MM.1S (cell line): ENCODE data around the gene INTS4.

Experiments used
- DNase-seq: peaks from one replicate; pipeline ENCODE4 v3.0.0-alpha.2; 2015
- H2AFZ ChIP-seq: fragments of 300-600 bp; sonication (generic); 2 replicates; pipeline ENCODE4 v1.6.0; 2016; ENCODE audit warnings: antibody characterized with exemption, low read length
- H3F3A ChIP-seq: fragments of 300-600 bp; sonication (generic); 2 replicates; pipeline ENCODE4 v1.6.1; 2016; ENCODE audit warnings: mild to moderate bottlenecking, antibody characterized with exemption, low read length, moderate library complexity, mixed read lengths; ENCODE audit not compliant: insufficient read depth
- H3K27ac ChIP-seq: fragments of 300-600 bp; sonication (generic); 2 replicates; pipeline ENCODE4 v1.5.1; 2016; ENCODE audit warnings: mild to moderate bottlenecking, low read length
- H3K27me3 ChIP-seq: fragments of 300-600 bp; sonication (generic); replicated peaks from 2 replicates; pipeline ENCODE4 v1.6.0; 2016; ENCODE audit warnings: low read length; ENCODE audit not compliant: insufficient read depth
- H3K36me3 ChIP-seq: fragments of 300-600 bp; sonication (generic); replicated peaks from 2 replicates; pipeline ENCODE4 v1.6.1; 2016; ENCODE audit warnings: mild to moderate bottlenecking, low read length, mixed read lengths; ENCODE audit not compliant: insufficient read depth
- H3K4me1 ChIP-seq: fragments of 300-600 bp; sonication (generic); 2 replicates; pipeline ENCODE4 v1.6.1; 2016; ENCODE audit warnings: low read length, mixed read lengths
- H3K4me2 ChIP-seq: fragments of 300-600 bp; sonication (generic); 2 replicates; pipeline ENCODE4 v1.6.0; 2016; ENCODE audit warnings: low read depth, low read length
- H3K4me3 ChIP-seq: fragments of 300-600 bp; sonication (generic); 2 replicates; pipeline ENCODE4 v1.5.1; 2016; ENCODE audit warnings: low read length, mixed read lengths
- H3K79me2 ChIP-seq: fragments of 300-600 bp; sonication (generic); 2 replicates; pipeline ENCODE4 v1.6.1; 2016; ENCODE audit warnings: mixed run types, low read length, mixed read lengths
- H3K9ac ChIP-seq: fragments of 300-600 bp; sonication (generic); 2 replicates; pipeline ENCODE4 v1.6.1; 2016; ENCODE audit warnings: low read length, mixed read lengths
- H3K9me2 ChIP-seq: fragments of 300-600 bp; sonication (generic); replicated peaks from 2 replicates; pipeline ENCODE4 v1.6.1; 2016; ENCODE audit warnings: mild to moderate bottlenecking, low read length, mixed read lengths; ENCODE audit not compliant: insufficient read depth
- H3K9me3 ChIP-seq: fragments of 300-600 bp; sonication (generic); replicated peaks from 2 replicates; pipeline ENCODE4 v1.6.1; 2016; ENCODE audit warnings: mild to moderate bottlenecking, low read length, mixed read lengths; ENCODE audit not compliant: insufficient read depth
- H4K20me1 ChIP-seq: fragments of 300-600 bp; sonication (generic); 2 replicates; pipeline ENCODE4 v1.6.1; 2016; ENCODE audit warnings: mild to moderate bottlenecking, low read length, moderate library complexity, mixed read lengths; ENCODE audit not compliant: insufficient read depth
- CTCF ChIP-seq: fragments of 300-600 bp; sonication (generic); IDR thresholded peaks from 2 replicates; pipeline ENCODE4 v1.5.1; 2016; ENCODE audit warnings: antibody characterized with exemption, low read length, mixed read lengths
- EZH2 ChIP-seq: fragments of 300-600 bp; sonication (generic); optimal IDR thresholded peaks from 2 replicates; pipeline ENCODE3; 2017; ENCODE audit warnings: low read depth, mild to moderate bottlenecking, antibody characterized with exemption, low read length, mixed read lengths
- EZH2phosphoT487 ChIP-seq: fragments of 300-600 bp; sonication (generic); IDR thresholded peaks from 2 replicates; pipeline ENCODE4 v1.6.1; 2018; ENCODE audit warnings: antibody characterized with exemption, low read length

INTS4 gene

GRCh38 chr11:78040691-78041379 is 46.4 kb upstream of the INTS4 start:
- no peaks in the 10 kb centered on the region for H3K9me3 ChIP-seq
- no peak overlapping the region for H2AFZ ChIP-seq
- H3K9me2 ChIP-seq, result no peaks in the 10 kb centered on the region
- no peak overlapping the region for H3K27ac ChIP-seq
- no peak for DNase-seq
- TF ChIP-seq EZH2phosphoT487 (no peak), CTCF (no peak), EZH2 (no peak)
- peaks cover 5% of the 10 kb centered on the region; the same call in 1 of the 2 replicates for H3K4me1 ChIP-seq
- H3F3A ChIP-seq, result no peaks in the 10 kb centered on the region
- no peak overlapping the region for H3K4me3 ChIP-seq
- no peaks in the 10 kb centered on the region for H3K79me2 ChIP-seq
- no peaks in the 10 kb centered on the region for H3K36me3 ChIP-seq
- H3K27me3 ChIP-seq, result no peaks in the 10 kb centered on the region
- no peak overlapping the region for H3K9ac ChIP-seq
- H3K4me2 ChIP-seq, result no peak overlapping the region
- no peaks in the 10 kb centered on the region for H4K20me1 ChIP-seq

- Histone ChIP-seq H3K4me2 (peak overlapping the region; percentile 28), H3K4me3 (peak overlapping the region; percentile 44), H4K20me1 (no peaks in the 10 kb centered on the region), H3K9me2 (no peaks in the 10 kb centered on the region), H3K79me2 (no peaks in the 10 kb centered on the region), H2AFZ (peak overlapping the region; percentile 74), H3K27ac (no peak overlapping the region), H3F3A (no peaks in the 10 kb centered on the region), H3K36me3 (no peaks in the 10 kb centered on the region), H3K4me1 (peaks cover 3% of the 10 kb centered on the region; the same call in 1 of the 2 replicates), H3K27me3 (no peaks in the 10 kb centered on the region), H3K9me3 (no peaks in the 10 kb centered on the region), H3K9ac (peak overlapping the region; percentile 35; the same call in 1 of the 2 replicates)
- DNase-seq, result peak; percentile 47
- no peak for TF ChIP-seq CTCF
These were observed 45.6 kb upstream of the INTS4 start for GRCh38 chr11:78039919-78040671.

GRCh38 chr11:78039391-78039918 is 45.0 kb upstream of the INTS4 start:
- DNase-seq, result no peak
- Histone ChIP-seq H3K4me1 (peaks cover 3% of the 10 kb centered on the region; the same call in 1 of the 2 replicates), H3K4me2 (peak overlapping the region; percentile 28), H4K20me1 (no peaks in the 10 kb centered on the region), H3F3A (no peaks in the 10 kb centered on the region), H2AFZ (peak overlapping the region; percentile 74), H3K9ac (peak overlapping the region; percentile 35; the same call in 1 of the 2 replicates), H3K9me2 (no peaks in the 10 kb centered on the region), H3K36me3 (no peaks in the 10 kb centered on the region), H3K9me3 (no peaks in the 10 kb centered on the region), H3K4me3 (0 out of 2 replicates have a peak overlapping the region, but pooled peaks have one; percentile 44), H3K79me2 (no peaks in the 10 kb centered on the region), H3K27me3 (no peaks in the 10 kb centered on the region), H3K27ac (no peak overlapping the region)
- TF ChIP-seq CTCF (no peak), EZH2 (no peak), EZH2phosphoT487 (no peak)
